Measurements from ENCODE around the gene HCN4.
A peak's percentile ranks its signal among the peaks of the same experiment; 100 is the strongest.

Gene HCN4

GRCh38 chr15:73378089-73378488 lies 9.3 kb upstream of the HCN4 start:
- DNase-seq (ENCODE audit: low read depth) = no peak

DNA sequence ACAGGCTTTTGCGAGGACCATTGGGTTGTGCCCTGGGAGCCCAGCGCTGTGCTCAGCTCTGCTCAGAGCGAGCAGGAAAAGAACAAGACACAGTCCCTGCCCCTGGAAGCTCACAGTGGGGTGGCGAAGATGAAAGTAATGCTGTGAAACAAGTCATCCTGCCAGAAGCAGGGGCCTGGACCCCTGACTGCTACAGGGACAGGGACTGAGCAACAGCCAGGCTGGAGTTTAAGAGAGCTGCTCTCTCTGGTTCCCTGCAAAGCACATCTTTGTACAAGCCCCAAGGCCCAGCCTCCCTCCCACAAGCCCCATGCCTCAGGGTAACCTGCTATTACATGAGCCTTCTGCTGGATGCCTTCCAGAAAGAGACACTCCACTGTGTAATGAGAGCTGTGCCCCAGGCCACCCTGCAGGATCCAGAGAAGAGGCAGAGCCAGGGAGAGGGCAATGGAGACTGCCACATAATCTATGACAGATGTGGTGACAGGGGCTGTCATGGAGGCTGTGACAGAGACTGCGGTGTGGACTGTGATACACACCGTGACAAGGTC lies 7.1 kb upstream of the HCN4 start:
- DNase-seq (ENCODE audit: low read depth) = no peak

GRCh38 chr15:73375012-73375411 lies 6.3 kb upstream of the HCN4 start:
- DNase-seq (ENCODE audit: low read depth) = no peak

DNA sequence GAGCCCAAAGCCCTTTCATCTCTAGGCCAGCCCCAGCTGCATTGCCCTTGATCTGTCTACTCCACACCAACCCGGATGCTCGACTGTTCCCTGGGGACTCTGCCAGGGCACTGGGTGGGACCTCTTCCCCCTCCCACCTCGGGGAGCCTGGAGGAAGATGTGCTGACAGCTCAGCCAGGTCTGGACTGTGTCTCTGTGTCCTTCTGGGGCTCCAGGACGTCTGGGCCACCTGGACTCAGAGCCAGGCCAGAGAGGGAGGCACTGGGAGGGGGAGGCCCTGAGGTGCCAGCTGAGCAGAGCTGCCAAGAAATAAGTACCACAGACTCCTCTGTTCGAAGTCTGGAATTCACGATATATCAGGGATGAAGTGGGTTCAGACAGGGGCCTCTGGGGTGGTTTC lies 5.8 kb upstream of the HCN4 start:
- no peak for DNase-seq (ENCODE audit: low read depth)

GRCh38 chr15:73373221-73373620 lies 4.5 kb upstream of the HCN4 start:
- no peak for DNase-seq (ENCODE audit: low read depth)

DNA sequence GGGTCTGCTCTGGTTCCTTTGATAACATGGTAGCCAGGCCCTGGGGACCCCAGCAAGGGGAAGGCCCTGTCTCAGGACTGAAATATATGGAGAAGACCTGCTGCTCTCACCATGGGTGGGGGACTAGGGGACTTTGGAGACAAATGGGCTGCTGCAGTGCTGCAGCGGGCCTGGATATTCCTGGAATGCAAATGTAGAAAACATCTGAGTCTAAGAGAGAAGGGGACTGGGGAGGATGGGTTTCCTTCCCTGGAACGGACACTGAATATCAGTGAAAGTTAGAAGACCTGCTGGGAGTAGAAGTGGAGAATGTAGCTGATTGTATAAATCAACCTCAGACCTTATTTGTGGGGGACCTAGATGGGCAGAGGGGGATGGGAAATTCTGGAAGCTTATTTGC lies 3.1 kb upstream of the HCN4 start:
- no peak for DNase-seq (ENCODE audit: low read depth)

- no peak for DNase-seq (ENCODE audit: low read depth)
Measured at GRCh38 chr15:73370151-73370550, 1.4 kb upstream of the HCN4 start.

GRCh38 chr15:73369154-73369694 lies 466 bp upstream of the HCN4 start:
- DNase-seq (ENCODE audit: low read depth) = no peak

- no peak for DNase-seq (ENCODE audit: low read depth)
Measured at GRCh38 chr15:73367624-73368300, 996 bp downstream of the HCN4 start.

DNA sequence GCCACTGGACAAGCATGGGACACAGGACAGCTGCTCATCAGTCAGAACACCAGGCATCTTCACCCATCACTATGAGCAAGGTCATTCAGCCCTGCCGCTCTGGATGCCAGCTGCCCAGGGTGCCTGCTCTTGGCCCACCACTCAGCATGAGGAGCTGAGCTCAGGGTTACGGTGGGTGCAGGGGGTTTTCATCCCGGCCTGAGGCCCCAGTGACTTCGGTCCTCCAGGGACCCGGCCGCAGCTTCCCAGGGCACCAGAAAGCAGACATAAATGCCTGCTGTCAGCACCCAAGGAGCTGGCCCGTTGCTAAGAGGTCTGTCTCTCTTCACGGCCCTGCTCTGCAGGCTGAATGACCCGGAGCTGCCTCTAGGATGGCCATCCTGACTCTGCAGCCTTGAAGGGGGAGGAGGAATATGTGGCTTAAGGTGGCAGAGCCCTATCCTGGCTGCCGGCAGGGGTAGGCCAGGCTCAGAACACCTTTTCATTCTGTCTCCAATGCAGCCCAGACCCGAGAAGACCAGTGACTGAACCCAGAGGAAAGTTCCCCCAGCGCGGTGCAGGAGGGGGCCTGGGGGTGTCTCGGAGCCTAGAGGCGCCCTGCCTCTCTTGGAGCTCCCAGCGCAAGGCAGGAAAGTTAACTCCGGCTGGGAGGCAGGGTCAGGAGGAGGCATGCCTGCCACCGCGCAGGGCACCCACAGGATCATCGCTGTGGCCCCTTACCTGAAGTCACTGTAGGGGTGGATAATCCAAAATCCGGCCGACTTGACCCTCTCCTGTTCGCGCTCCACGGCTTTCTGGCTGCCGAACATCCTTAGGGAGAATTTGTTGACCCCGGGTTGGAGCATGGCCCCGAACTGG lies 1.8 kb downstream of the HCN4 start:
- DNase-seq (ENCODE audit: low read depth) = no peak

DNA sequence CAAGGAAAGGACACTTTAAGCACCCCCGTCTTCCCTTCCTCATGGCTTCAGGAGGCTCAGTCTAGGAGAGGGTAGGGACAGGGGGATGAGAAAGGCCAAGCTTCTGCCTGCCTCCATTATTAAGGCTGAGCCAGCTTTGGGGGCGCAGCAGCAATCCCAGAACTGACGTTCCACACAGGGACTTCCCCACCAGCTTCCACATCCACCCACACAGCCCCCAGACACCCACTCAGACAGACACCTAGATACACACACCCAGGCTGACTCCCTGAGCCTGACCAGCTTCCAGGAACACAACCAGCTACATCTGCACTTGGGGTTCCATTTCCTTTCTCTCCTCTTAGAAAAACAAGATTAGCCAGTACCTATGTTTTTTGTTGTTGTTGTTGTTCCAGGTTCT lies 4.7 kb downstream of the HCN4 start:
- DNase-seq (ENCODE audit: low read depth) = no peak

DNA sequence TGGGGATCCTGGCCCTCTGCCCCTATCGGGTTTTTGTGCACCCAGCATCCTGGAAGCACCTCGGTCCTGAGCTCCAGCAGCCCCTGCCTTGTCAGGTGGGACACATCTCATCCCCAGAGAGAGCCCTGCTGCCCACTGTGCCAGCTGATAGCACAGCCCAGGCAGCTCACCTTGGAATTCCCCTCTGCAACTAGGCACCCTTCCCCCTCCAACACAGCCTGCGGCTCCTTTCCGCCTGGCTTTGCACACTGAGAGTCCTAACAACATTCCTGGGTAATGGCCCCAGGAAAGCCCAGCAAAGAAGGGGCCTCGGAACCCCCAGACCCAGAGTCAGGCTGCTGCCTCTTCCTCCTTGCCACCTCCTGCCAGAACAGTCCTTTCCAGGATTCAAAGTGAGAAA lies 5.9 kb downstream of the HCN4 start:
- DNase-seq (ENCODE audit: low read depth) = no peak

DNA sequence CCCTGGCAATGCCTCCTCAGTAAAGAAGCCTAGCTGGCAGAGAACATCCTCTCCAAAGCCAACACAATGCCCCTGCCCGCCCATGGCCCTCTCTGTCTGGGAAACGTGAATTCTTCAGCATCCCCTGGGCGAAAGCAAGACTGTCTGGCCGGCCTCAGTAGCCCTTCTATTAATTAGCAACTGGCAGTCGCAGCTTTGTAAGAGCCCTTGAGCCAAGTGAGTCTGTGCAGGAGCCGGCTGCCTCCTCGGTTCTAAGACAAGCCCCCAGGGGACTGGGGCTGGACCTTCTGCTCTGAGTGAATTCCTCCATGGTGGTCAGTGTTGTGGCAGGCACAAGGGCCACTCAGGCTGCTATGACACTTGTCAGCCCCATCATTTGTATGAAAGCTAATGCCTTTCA lies 7.4 kb downstream of the HCN4 start:
- no peak for DNase-seq (ENCODE audit: low read depth)

DNA sequence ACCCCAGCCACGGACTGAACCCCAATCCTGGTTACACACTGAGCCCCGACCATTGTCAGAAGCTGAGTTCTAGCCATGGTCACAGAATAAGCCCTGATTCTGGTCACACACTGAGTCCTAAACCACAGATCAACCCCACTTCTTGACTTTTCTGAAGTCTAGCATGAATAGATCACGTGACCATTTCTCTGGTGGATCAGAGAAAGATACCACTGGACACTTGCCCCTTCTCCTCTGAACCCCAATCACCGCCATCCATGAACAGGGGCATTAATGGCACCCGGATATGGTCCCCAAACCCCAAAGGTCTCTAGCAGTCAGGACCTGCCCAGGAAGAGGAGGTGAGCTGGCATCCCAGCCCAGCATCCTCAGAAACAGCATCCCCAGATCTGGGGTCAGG lies 9.1 kb downstream of the HCN4 start:
- DNase-seq (ENCODE audit: low read depth) = no peak

DNA sequence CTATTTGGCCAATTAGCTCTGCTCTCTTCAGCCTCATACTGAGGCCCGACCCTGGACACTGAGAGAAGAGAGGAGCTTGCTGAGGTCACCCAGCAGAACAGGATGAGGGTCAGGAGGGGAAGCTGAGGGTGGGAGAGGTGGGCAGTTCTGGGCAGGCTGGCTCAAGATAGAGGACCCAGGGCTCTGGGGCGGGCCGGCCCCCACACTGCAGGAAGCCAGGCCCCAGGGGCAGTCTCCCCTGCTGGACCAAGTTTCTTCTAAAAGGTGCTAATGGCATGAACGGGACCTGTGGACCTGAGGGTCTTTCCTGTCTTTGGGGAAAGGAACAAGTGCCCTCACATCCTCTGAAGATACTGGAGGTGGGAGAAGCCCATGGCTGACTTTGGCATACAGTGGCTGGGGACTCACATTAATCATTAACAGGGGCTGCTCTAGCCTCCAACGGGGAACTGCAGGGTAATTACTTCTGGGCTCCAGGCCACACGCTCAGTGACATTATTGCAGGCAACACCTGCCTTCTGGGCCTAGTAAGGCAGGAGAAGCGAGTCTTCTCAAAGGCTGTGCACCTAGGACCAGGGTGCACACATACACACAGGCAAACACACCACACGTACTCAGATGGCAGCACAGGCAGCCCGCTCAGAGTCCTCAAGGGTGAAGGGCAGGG lies 10.6 kb downstream of the HCN4 start:
- DNase-seq (ENCODE audit: low read depth) = no peak

DNA sequence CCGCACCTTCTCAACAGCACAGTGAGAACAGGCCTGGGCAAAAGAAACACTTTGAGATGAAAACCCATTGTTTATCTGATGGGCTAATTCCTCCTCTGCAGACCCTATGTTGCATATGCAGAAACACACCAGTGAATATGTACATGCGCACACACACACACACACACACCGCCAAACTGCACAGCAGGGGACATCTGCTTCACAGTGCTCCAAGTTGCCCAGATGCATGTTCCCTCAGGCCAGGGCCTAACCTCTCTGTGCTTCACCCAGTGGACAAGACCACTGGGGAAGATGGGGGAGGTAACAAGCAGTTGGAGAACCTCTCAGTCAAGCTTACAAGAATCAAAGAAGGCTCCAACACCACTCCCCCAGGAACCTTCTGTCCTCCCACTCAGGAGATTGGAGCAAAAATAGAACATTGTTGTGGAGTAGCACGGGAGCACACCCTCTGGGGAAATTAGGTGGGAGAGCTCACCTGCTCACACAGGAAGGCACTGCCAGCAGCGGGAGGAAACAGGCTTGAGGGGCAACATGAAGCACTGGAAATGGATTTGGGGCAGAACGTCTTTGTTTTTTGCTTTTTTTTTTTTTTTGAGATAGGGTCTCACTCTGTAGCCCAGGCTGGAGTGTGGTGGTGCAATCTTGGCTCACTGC lies 13.0 kb downstream of the HCN4 start:
- DNase-seq (ENCODE audit: low read depth) = no peak

- no peak for DNase-seq (ENCODE audit: low read depth)
Measured at GRCh38 chr15:73354241-73354640, 14.5 kb downstream of the HCN4 start.

DNA sequence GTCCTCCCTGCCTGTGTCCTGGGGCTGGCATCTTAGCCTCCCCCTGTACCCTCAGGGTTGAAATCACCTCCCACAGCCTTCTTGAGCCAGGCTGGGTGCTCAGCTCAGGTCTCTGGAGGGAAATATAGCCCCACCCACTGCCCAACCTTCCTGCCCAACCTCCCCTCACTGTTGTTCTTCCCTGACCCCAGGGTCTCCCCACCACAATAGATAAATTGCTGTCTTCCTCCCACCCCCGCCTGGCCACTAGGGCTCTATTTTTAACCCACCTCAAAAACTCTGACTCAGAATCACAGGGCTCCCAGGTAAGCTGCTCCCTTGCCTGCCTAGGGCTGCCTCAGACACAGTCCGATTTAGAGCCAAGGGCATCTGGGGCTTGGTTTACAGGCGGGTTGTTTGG lies 15.0 kb downstream of the HCN4 start:
- no peak for DNase-seq (ENCODE audit: low read depth)

GRCh38 chr15:73352082-73352481 lies 16.7 kb downstream of the HCN4 start:
- no peak for DNase-seq (ENCODE audit: low read depth)

DNA sequence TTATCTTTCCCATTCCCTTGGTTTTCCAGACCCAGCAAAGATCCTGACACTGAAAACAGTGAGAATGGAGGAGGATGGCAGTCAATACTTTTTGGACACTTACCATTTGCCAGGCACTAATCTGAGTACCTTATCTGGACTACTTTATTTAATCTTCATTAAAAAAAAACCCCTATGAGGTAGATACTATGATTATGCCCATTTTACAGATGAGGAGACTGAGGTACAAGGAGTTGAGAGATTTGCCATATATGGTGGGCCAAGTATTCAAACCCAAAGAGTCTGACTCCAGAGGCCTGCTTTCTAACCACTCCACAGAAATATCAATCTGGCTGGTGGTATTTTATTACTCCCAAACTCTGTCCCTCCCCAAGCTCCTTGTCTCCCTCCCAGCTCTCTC lies 19.6 kb downstream of the HCN4 start:
- no peak for DNase-seq (ENCODE audit: low read depth)

DNA sequence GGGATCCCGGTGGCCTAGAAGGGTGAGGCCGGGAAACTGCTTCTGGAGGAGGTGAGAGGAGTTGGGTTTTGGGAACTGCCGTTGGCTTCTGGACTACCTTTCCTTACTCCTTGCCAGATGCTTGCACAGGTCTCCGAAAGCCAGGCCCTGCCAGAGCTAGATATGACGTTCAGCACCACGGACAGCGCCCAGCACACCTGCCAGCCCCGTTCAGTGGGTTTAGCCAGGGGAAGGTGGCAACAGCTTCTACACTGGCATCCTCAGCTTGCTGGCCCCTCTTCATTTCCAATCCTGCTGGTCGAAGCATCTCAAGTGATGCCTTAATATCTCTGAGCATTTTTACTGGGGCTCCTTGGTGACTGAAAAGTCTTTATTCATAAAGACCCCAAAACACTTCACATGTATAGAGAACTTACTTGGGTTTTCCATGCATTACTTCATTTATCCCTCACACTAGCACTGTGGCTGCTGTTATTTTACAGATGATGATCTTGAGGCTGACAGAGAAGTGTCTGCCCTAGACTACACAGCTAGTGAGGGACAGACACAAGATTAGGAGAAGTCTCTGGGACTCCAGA lies 21.9 kb downstream of the HCN4 start:
- peak; percentile 26 for DNase-seq (ENCODE audit: low read depth)

- DNase-seq (ENCODE audit: low read depth) = no peak
Measured at GRCh38 chr15:73345658-73346057, 23.1 kb downstream of the HCN4 start.
